ENCODE data around the gene NUBP1. TPM values are rescaled to one million over a fixed set of nuclear protein-coding genes. Genes with fewer than 3 reads are reported as not detected.
A peak's percentile ranks its signal among the peaks of the same experiment; 100 is the strongest.
"Not testable (repeated sequence)": the region's sequence is repeated elsewhere in the genome, so short reads cannot be mapped to it uniquely, and the experiment has no call there.

Gene NUBP1
- total RNA-seq, 1 donor = 22.8 TPM

DNA sequence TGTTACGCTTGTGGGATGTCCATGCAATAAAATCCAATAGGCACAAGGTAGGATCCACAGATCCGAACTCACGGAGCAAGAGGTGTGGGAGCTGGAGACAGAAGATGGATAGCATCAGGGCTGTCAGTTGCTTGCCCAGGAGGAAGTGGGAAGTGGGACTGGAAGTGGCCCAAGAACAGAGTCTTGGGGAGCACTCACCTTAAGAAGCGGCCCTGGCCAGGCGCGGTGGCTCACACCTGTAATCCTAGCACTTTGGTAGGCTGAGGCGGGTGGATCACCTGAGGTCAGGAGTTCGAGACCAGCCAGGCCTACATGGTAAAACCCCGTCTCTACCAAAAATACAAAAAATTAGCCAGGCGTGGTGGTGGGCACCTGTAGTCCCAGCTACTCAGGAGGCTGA, 2.4 kb upstream of the NUBP1 start:
- H3K4me1 ChIP-seq (ENCODE audit: insufficient read depth, low read length) = peaks cover 39% of the 10 kb centered on the region
- not testable (repeated sequence) for H3K4me3 ChIP-seq (ENCODE audit: low read length)

DNA sequence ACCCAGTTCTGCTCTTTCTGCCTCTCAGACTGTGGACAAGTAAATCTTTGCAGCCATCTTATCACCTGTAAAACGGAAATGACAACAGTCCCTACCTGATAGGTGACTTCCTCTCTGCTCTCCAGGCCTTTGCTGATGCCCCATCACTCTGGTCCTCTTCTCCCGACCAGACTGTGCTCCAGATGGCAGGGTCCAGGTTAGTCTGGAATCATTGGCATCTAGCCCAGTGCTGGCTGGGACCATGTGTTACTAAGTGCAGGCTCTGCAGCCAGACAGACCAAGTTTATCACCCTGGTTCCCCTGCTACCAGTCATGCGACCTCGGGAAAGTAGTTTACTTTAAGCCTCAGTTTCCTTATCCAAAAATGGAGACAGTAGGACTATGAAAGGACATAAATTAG, 1.8 kb upstream of the NUBP1 start:
- Histone ChIP-seq H3K9me3 (ENCODE audit: low read depth, low read length) (no peaks in the 10 kb centered on the region), H3K4me3 (ENCODE audit: low read length) (no peak overlapping the region), H3K27me3 (ENCODE audit: insufficient read depth, low read length) (no peaks in the 10 kb centered on the region), H3K4me1 (ENCODE audit: insufficient read depth, low read length) (peaks cover 38% of the 10 kb centered on the region)

More for the DNA sequence above, 2.4 kb upstream of the NUBP1 start:
- H3K27me3 ChIP-seq (ENCODE audit: insufficient read depth, low read length); H3K9me3 ChIP-seq (ENCODE audit: low read depth, low read length): not testable (repeated sequence)

DNA sequence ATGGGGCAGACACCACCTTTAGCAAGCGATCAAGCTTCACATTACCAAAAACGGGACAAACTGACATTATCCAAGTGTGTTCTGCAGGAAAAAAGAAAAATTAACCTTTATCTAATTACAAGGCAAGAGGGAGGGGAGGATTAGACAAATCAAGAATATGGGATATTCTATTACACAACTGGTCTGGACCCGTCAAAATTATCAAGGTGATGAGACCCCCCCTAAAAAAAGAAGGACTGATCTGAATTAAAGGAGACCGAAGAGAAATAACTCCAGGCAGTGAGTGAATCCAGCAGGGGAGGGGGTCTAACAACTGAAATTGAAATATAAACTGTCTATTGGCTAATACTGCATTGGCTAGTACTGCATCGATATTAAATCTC, 424 bp upstream of the NUBP1 start:
- Histone ChIP-seq H3K9me3 (ENCODE audit: low read depth, low read length) (no peaks in the 10 kb centered on the region), H3K4me3 (ENCODE audit: low read length) (peak overlapping the region; percentile 67), H3K27me3 (ENCODE audit: insufficient read depth, low read length) (no peaks in the 10 kb centered on the region), H3K4me1 (ENCODE audit: insufficient read depth, low read length) (peaks cover 26% of the 10 kb centered on the region)

DNA sequence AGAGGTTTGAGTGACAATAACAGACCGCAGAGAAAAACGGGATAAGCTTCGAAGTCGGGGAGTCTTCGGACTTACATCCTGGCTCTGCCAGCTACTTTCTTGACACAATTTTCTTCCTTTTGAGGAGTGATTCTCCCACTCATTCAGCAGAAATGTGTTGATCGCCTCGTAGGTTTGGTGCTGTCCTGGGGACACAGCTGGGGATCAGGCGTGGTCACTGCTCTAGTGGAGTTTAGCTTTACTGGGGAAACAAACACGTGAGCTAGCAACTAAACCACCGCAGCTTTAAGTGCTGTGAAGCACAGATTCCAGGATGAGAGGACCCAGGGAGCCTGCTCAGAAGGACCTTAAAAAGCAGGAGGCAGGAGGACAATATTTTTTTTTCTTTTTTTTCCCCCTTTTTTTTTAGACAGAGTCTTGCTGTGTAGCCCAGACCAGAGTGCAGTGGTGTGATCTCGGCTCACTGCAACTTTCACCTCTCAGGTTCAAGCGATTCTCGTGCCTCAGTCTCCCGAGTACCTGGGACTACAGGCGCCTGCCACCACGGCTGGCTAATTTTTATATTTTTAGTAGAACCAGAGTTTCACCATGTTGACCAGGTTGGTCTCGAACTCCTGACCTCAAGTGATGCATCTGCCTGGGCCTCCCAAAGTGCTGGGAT, 858 bp downstream of the NUBP1 start:
- Histone ChIP-seq H3K4me1 (ENCODE audit: insufficient read depth, low read length) (peaks cover 26% of the 10 kb centered on the region), H3K9me3 (ENCODE audit: low read depth, low read length) (no peaks in the 10 kb centered on the region), H3K4me3 (ENCODE audit: low read length) (peak overlapping the region; percentile 67), H3K27me3 (ENCODE audit: insufficient read depth, low read length) (no peaks in the 10 kb centered on the region)

DNA sequence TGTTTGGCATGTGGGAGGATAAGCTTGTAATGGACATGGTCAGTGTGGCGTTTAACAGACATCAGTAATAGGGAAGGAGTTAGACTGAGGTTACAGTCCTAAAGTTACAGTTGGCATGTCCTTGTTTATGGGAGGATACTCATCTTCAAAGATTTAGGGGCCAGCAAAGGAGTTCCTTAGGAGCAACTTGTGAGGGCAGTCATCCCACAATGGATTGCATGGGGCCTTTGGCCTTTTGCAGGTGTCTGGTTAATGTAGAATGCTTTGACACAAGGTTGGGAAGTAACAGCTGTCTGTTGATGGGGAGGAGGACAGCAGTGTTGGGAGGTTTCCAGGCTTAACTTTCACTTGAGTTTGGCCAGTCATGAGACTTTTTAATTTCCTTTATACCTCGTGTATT, 2.2 kb downstream of the NUBP1 start:
- H3K27me3 ChIP-seq (ENCODE audit: insufficient read depth, low read length) = no peaks in the 10 kb centered on the region
- no peaks in the 10 kb centered on the region for H3K9me3 ChIP-seq (ENCODE audit: low read depth, low read length)
- no peak overlapping the region for H3K4me3 ChIP-seq (ENCODE audit: low read length)
- H3K4me1 ChIP-seq (ENCODE audit: insufficient read depth, low read length) = peaks cover 30% of the 10 kb centered on the region

DNA sequence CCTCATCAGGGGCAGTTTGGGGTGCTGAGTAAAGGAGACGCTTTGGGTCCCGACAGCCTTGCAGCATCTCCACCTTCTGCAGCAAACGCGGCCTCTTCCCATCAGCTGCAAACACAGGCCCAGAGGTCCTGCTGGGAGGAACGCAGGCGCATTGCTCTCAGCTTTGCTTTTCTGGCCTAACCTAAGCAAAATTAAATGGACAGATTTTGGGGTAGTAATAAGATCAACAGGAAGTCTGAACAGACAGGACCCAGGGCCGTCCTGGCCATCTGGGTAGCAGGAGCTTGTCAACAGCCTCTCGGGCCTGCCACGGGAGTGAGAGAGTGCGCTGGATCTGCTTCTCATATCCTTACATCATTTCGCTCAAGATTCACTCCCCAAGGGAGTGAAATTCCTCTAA, 7.2 kb downstream of the NUBP1 start:
- Histone ChIP-seq H3K4me3 (ENCODE audit: low read length) (no peak overlapping the region), H3K9me3 (ENCODE audit: low read depth, low read length) (no peaks in the 10 kb centered on the region), H3K4me1 (ENCODE audit: insufficient read depth, low read length) (peaks cover 38% of the 10 kb centered on the region), H3K27me3 (ENCODE audit: insufficient read depth, low read length) (no peaks in the 10 kb centered on the region)

DNA sequence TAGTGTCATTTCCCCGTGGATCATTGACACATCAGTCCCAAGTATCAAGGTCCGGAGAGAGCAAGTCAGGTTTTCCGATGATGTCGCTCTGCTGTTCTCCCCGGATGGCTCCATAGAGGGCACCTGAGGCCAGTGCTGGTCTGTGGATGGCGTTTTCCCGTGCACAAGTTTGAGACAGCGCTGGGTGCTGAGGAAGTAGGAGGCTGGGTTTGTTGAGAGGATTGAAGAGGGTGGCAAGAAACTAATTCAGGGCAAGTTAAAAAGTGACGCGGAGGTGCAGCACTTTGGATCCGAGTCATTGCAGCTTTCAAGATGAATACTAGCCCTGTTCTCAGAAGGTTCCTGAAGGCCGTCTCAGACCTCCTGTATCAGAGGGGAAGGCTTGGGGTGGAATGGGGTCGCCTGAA, 7.7 kb downstream of the NUBP1 start:
- peaks cover 38% of the 10 kb centered on the region for H3K4me1 ChIP-seq (ENCODE audit: insufficient read depth, low read length)
- H3K4me3 ChIP-seq (ENCODE audit: low read length) = no peak overlapping the region
- no peaks in the 10 kb centered on the region for H3K27me3 ChIP-seq (ENCODE audit: insufficient read depth, low read length)

DNA sequence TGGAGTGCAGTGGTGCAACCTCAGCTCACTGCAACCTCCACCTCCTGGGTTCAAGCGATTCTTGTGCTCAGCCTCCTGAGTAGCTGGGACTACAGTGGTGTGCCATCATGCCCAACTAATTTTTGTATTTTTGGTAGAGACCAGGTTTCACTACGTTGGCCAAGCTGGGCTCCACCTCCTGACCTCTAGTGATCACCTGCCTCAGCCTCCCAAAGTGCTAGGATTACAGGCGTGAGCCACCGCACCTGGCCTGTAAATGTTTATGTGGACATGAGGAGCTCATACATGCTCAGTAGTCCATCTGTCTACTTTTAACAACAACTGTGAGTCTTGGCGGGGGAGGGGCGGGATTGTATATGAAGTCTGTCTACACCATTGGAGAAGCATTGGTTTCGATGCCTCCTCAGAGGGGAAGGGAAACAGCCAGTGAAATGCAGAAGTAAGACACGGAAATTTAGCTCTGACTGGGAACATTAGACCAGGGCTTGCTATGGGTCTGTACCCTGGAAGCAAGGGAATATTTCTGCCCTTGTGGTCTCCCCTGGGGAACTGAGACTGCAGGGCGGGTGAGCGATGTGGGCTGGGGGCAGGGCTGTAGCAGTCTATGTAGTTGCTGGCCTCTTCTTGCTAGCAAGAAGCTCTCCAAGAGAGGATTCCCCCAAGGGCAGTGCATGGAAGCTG, 9.3 kb downstream of the NUBP1 start:
- Histone ChIP-seq H3K4me1 (ENCODE audit: insufficient read depth, low read length) (peaks cover 38% of the 10 kb centered on the region), H3K9me3 (ENCODE audit: low read depth, low read length) (no peaks in the 10 kb centered on the region), H3K4me3 (ENCODE audit: low read length) (no peak overlapping the region)

More for the DNA sequence above, 7.7 kb downstream of the NUBP1 start:
- H3K9me3 ChIP-seq (ENCODE audit: low read depth, low read length) = no peaks in the 10 kb centered on the region

DNA sequence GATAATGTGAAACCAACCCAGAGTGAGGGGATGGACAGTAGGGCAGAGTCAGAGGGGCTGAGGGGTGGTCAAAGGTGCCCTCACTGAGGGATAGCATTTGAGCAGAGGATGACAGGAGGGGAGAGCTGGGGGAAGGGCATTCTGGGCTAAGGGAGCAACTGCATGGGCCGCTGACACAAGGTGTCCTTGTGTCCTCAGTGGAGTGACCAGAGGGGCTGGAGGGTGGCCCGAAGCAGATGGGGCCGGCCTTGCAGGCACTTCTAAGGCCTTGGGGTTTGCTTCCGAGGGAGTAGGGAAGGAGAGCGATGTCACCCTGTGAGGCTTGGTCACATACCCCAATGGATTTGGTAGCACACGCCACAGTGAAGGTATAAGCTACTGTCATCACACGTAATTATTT, 10.0 kb downstream of the NUBP1 start:
- H3K4me3 ChIP-seq (ENCODE audit: low read length) = no peak overlapping the region
- peaks cover 38% of the 10 kb centered on the region for H3K4me1 ChIP-seq (ENCODE audit: insufficient read depth, low read length)
- H3K9me3 ChIP-seq (ENCODE audit: low read depth, low read length) = no peaks in the 10 kb centered on the region
- no peaks in the 10 kb centered on the region for H3K27me3 ChIP-seq (ENCODE audit: insufficient read depth, low read length)

More for the DNA sequence above, 9.3 kb downstream of the NUBP1 start:
- no peaks in the 10 kb centered on the region for H3K27me3 ChIP-seq (ENCODE audit: insufficient read depth, low read length)

DNA sequence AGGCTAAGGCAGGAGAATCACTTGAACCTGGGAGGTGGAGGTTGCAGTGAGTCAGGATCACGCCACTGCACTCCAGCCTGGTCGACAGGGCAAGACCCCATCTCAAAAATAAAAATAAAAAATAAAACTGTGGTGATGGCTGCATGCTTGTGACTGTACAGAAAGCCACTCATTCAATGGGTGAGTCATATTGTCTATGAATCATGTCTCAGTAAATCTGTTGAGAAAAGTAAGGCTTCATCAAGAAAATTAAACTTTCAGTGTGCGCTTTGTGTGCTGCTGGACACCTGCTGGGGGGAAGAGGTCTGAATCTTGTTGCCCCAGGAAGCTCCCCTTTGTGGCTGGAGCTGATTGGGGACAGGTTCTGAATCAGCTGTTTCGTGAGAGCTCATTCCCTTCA, 11.3 kb downstream of the NUBP1 start:
- Histone ChIP-seq H3K4me1 (ENCODE audit: insufficient read depth, low read length) (peaks cover 28% of the 10 kb centered on the region), H3K9me3 (ENCODE audit: low read depth, low read length) (no peaks in the 10 kb centered on the region), H3K27me3 (ENCODE audit: insufficient read depth, low read length) (no peaks in the 10 kb centered on the region), H3K4me3 (ENCODE audit: low read length) (no peak overlapping the region)

DNA sequence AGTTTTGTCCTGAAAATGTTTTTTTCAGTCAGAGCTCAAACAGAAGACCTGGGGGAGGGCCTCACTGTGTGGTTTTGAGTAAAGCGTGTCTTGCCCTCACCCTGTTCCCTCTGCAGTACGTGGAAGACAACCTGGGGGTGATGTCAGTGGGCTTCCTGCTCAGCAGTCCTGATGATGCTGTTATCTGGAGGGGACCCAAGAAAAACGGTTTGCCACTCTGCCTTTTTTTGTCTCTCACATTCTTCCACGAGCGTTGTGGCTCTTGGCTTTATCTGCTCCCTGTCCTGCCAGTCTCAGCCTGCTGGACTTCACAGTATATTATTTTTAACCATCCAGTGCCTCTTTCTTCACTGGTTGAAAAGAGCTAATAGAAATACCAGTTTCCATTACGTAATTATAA, 12.9 kb downstream of the NUBP1 start:
- Histone ChIP-seq H3K27me3 (ENCODE audit: insufficient read depth, low read length) (no peaks in the 10 kb centered on the region), H3K4me1 (ENCODE audit: insufficient read depth, low read length) (peaks cover 36% of the 10 kb centered on the region), H3K9me3 (ENCODE audit: low read depth, low read length) (no peaks in the 10 kb centered on the region), H3K4me3 (ENCODE audit: low read length) (no peak overlapping the region)

DNA sequence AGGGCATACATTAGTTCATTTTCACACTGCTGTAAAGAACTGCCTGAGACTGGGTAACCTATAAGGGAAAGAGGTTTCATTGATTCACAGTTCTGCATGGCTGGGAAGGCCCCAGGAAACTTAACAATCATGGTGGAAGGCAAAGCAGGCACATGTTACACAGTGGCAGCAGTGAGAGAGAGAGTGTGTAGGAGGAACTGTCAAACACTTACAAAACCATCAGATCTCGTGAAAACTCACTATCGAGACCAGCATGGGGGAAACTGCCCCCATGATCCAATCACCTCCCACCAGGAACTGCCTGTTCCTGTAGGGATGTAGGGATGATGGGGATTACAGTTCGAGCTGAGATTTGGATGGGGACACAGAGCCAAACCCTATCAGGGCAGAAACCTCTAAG, 17.2 kb downstream of the NUBP1 start:
- H3K4me1 ChIP-seq (ENCODE audit: insufficient read depth, low read length) = peaks cover 37% of the 10 kb centered on the region
- H3K9me3 ChIP-seq (ENCODE audit: low read depth, low read length) = no peaks in the 10 kb centered on the region
- H3K4me3 ChIP-seq (ENCODE audit: low read length) = no peak overlapping the region
- no peaks in the 10 kb centered on the region for H3K27me3 ChIP-seq (ENCODE audit: insufficient read depth, low read length)

DNA sequence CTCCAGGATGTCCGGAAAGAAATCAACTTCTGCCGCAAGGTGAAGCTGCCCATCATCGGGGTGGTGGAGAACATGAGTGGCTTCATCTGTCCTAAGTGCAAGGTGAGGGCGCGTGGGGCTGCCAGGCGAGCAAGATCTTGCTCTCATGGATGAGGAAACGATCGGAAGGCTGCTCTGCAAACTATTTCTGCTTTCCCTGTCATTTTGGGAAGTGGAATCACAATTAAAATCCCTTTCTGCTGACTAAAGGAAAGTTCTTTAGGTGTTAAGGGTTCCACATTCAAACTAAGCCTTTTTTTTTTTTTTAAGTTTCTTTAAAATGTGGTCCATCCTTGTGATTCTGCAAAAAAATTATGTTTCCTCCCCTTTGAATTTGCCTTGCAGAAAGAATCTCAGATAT, 17.7 kb downstream of the NUBP1 start:
- no peaks in the 10 kb centered on the region for H3K9me3 ChIP-seq (ENCODE audit: low read depth, low read length)
- no peak overlapping the region for H3K4me3 ChIP-seq (ENCODE audit: low read length)
- H3K27me3 ChIP-seq (ENCODE audit: insufficient read depth, low read length) = no peaks in the 10 kb centered on the region
- H3K4me1 ChIP-seq (ENCODE audit: insufficient read depth, low read length) = peaks cover 42% of the 10 kb centered on the region

DNA sequence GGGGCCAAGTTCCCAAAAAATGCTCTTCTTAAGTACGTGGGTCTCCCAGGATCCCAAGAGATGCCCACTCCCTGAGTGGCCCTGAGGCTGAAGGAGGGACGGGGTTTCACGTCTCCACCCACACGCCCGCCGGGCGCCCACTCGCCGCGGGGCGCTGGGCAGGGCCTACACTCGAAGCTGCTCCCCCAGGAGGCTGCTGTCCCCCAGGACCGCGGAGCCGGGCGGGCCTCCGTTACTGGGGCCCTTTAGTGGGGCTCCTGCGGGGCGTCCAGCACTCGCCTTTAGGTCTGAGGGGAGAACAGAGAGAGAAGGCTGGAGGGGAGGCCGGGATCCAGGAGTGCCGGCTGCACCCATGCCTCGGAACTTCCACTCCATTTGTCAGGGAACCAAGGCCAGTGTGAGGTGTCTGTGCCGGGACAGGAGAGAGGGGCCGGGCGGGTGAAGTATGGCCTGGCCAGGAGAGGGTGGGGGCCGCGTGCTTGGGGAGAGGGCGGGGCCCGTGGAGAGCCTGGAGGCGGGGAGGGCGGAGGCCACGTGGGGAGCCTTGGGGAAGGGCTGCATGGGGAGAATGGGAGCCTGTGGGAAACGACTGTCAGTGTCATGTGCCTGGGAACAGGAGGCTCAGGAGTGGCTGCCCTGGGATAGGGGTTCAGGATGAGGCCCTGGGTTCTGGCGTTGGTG, 18.8 kb downstream of the NUBP1 start:
- H3K4me3 ChIP-seq (ENCODE audit: low read length) = no peak overlapping the region
- H3K9me3 ChIP-seq (ENCODE audit: low read depth, low read length) = no peaks in the 10 kb centered on the region
- H3K27me3 ChIP-seq (ENCODE audit: insufficient read depth, low read length) = no peaks in the 10 kb centered on the region
- H3K4me1 ChIP-seq (ENCODE audit: insufficient read depth, low read length) = peaks cover 44% of the 10 kb centered on the region

DNA sequence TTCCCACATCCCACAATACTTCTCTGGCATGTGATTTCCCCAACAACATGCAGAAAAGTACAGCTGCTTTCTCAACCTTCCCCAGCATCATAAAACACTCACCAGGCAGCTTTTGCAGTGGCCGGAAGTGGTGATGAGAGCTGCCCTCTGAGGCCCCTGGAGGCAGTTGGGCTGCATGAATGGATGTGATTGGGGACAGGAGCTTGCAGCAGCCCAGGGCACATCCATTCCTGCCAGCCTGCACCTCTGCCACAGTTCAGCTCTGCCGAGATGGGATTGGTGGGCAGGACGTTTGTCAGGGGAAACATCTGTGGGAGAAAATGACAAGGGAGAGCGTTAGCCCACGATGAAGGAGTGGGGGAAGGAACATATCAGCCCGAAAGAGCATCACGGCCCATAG, 19.8 kb downstream of the NUBP1 start:
- H3K4me1 ChIP-seq (ENCODE audit: insufficient read depth, low read length) = peaks cover 44% of the 10 kb centered on the region
- no peak overlapping the region for H3K4me3 ChIP-seq (ENCODE audit: low read length)
- H3K9me3 ChIP-seq (ENCODE audit: low read depth, low read length) = no peaks in the 10 kb centered on the region
- no peaks in the 10 kb centered on the region for H3K27me3 ChIP-seq (ENCODE audit: insufficient read depth, low read length)

Measured in mononuclear cell (primary cell).